DND-41 (cell line): ENCODE measurements around the gene RABGAP1L.

Experiments
- CTCF ChIP-seq: IDR thresholded peaks from 2 replicates; pipeline ENCODE4 v1.5.1; 2012; ENCODE audit warnings: borderline replicate concordance, low read length, moderate library complexity, mild to moderate bottlenecking; ENCODE audit not compliant: poor library complexity, severe bottlenecking; ENCODE audit errors: extremely low read depth
- EZH2 ChIP-seq: IDR thresholded peaks from 3 replicates; pipeline ENCODE4 v1.6.1; 2012; ENCODE audit warnings: borderline replicate concordance, low read depth, mild to moderate bottlenecking, moderate library complexity, low read length, inconsistent platforms; ENCODE audit not compliant: severe bottlenecking

GRCh38 chr1:174883409-174883808 is 724.1 kb downstream of the RABGAP1L start:
- TF ChIP-seq CTCF = peak; percentile 44
- TF ChIP-seq EZH2 = no peak
